SK-N-SH (cell line): ENCODE data around the gene POLR1D. TPM values are rescaled to one million over a fixed set of nuclear protein-coding genes. Genes with fewer than 3 reads are reported as not detected.

Experiments used
- CTCF ChIA-PET: fragments of 300-600, 350-600 bp; formaldehyde crosslinking; extraction: SDS; loops from one replicate; lab custom pipeline; 2021; lab: Yijun Ruan, JAX
- POLR2A ChIA-PET: fragments of 350-600 bp; sonication (Branson Sonifier 250); formaldehyde crosslinking; extraction: SDS; loops from one replicate; lab custom pipeline; 2020; ENCODE audit warnings: antibody characterized with exemption, inconsistent platforms; lab: Yijun Ruan, JAX
- DNase-seq: peaks from one replicate; pipeline ENCODE4 v3.0.0; 2012
- H2AFZ ChIP-seq: fragments of 200-600 bp; sonication (generic); 2 replicates; pipeline ENCODE4 v1.8.1; 2016; ENCODE audit warnings: antibody characterized with exemption, mild to moderate bottlenecking, low read depth
- H3F3A ChIP-seq: fragments of 200-600 bp; sonication (generic); replicated peaks from 2 replicates; pipeline ENCODE3; 2016; ENCODE audit warnings: antibody characterized with exemption, mild to moderate bottlenecking; ENCODE audit not compliant: insufficient read depth
- H3K27ac ChIP-seq, 2 experiments: fragments of 200-500 bp in 1 of 2; fragments of 200-600 bp in 1 of 2; sonication (Bioruptor generic) in 1 of 2; sonication (generic), shearing (Covaris generic) in 1 of 2; 2 replicates each; pipeline versions ENCODE4 v1.5.1 to v1.6.1; 2014 to 2016; ENCODE audit warnings: low read depth in 2 of 2, inconsistent platforms in 1 of 2, low read length in 1 of 2, mild to moderate bottlenecking in 1 of 2, mixed read lengths in 1 of 2
- H3K27me3 ChIP-seq: fragments of 200-600 bp; sonication (generic), shearing (Covaris generic); 2 replicates; pipeline ENCODE4 v1.6.1; 2016; ENCODE audit warnings: mixed run types; ENCODE audit not compliant: insufficient read depth
- H3K36me3 ChIP-seq, 2 experiments: fragments of 200-500 bp in 1 of 2; fragments of 200-600 bp in 1 of 2; sonication (Bioruptor generic) in 1 of 2; sonication (generic) in 1 of 2; replicated peaks in 1 of 2; 2 replicates each; pipeline versions ENCODE3 to v1.5.1; 2014 to 2016; ENCODE audit warnings: low read length in 1 of 2, mild to moderate bottlenecking in 1 of 2; ENCODE audit not compliant: insufficient read depth in 2 of 2, control insufficient read depth in 1 of 2
- H3K4me1 ChIP-seq, 2 experiments: fragments of 200-500 bp in 1 of 2; fragments of 200-600 bp in 1 of 2; sonication (Bioruptor generic) in 1 of 2; sonication (generic), shearing (Covaris generic) in 1 of 2; 2 replicates each; pipeline versions ENCODE4 v1.5.1 to v1.6.1; 2014 to 2016; ENCODE audit warnings: low read depth in 1 of 2, low read length in 1 of 2, mixed run types in 1 of 2; ENCODE audit not compliant: insufficient read depth in 2 of 2, control insufficient read depth in 1 of 2
- H3K4me2 ChIP-seq: fragments of 200-600 bp; sonication (generic), shearing (Covaris generic); 2 replicates; pipeline ENCODE4 v1.6.1; 2017; ENCODE audit warnings: mixed run types
- H3K4me3 ChIP-seq, 2 experiments: fragments of 200-500 bp in 1 of 2; fragments of 200-600 bp in 1 of 2; sonication (Bioruptor generic) in 1 of 2; sonication (generic), shearing (Covaris generic) in 1 of 2; 2 replicates each; pipeline versions ENCODE4 v1.5.1 to v1.8.1; 2014 to 2016; ENCODE audit warnings: low read depth in 2 of 2, inconsistent platforms in 1 of 2, low read length in 1 of 2, mild to moderate bottlenecking in 1 of 2, mixed read lengths in 1 of 2, moderate library complexity in 1 of 2
- H3K79me2 ChIP-seq: fragments of 200-600 bp; sonication (generic); 2 replicates; pipeline ENCODE4 v1.8.1; 2017; ENCODE audit warnings: mild to moderate bottlenecking; ENCODE audit not compliant: insufficient read depth
- H3K9ac ChIP-seq: fragments of 200-600 bp; sonication (generic); 2 replicates; pipeline ENCODE4 v1.6.1; 2017; ENCODE audit warnings: mixed run types
- H3K9me2 ChIP-seq: fragments of 200-600 bp; sonication (generic); 2 replicates; pipeline ENCODE4 v1.6.1; 2017; ENCODE audit warnings: mixed run types
- H3K9me3 ChIP-seq: fragments of 200-600 bp; sonication (generic); 2 replicates; pipeline ENCODE4 v1.6.1; 2017; ENCODE audit warnings: mixed run types, mild to moderate bottlenecking, moderate library complexity
- H4K20me1 ChIP-seq: fragments of 200-600 bp; sonication (generic); 2 replicates; pipeline ENCODE4 v1.6.1; 2017; ENCODE audit warnings: mild to moderate bottlenecking, mixed run types; ENCODE audit not compliant: insufficient read depth
- ELF1 ChIP-seq: IDR thresholded peaks from 2 replicates; pipeline ENCODE4 v1.4.0; 2012
- EP300 ChIP-seq, 2 experiments: IDR thresholded peaks; 2 replicates each; pipeline versions ENCODE4 v1.4.0 to v1.6.1; 2012; ENCODE audit warnings: borderline replicate concordance in 1 of 2, low read depth in 1 of 2, low read length in 1 of 2
- EZH2phosphoT487 ChIP-seq: fragments of 200-600 bp; sonication (generic); IDR thresholded peaks from 2 replicates; pipeline ENCODE4 v1.6.1; 2017; ENCODE audit warnings: low read depth, mixed run types, mild to moderate bottlenecking, antibody characterized with exemption, moderate library complexity, borderline replicate concordance
- FOSL2 ChIP-seq: IDR thresholded peaks from 2 replicates; pipeline ENCODE4 v1.4.0; 2012; ENCODE audit warnings: low read depth, mild to moderate bottlenecking, moderate library complexity, borderline replicate concordance
- FOXJ3 ChIP-seq: sonication (generic); formaldehyde crosslinking; IDR thresholded peaks from 2 replicates; pipeline ENCODE4 v1.5.1; 2020; ENCODE audit warnings: mild to moderate bottlenecking, missing genetic modification reagents
- GATA2 ChIP-seq: sonication (generic); formaldehyde crosslinking; IDR thresholded peaks from 2 replicates; pipeline ENCODE4 v1.5.0; 2020; ENCODE audit warnings: mild to moderate bottlenecking, missing genetic modification reagents
- JUND ChIP-seq: IDR thresholded peaks from 2 replicates; pipeline ENCODE4 v1.4.0; 2012
- MEF2A ChIP-seq: IDR thresholded peaks from 2 replicates; pipeline ENCODE4 v1.4.0; 2012; ENCODE audit warnings: low read depth, borderline replicate concordance
- NFIC ChIP-seq: IDR thresholded peaks from 2 replicates; pipeline ENCODE4 v1.4.0; 2012; ENCODE audit warnings: borderline replicate concordance
- PBX3 ChIP-seq: IDR thresholded peaks from 2 replicates; pipeline ENCODE4; 2012
- RAD21 ChIP-seq: IDR thresholded peaks from 2 replicates; pipeline ENCODE4 v1.6.1; 2012; ENCODE audit warnings: mild to moderate bottlenecking, low read length
- SIN3A ChIP-seq: IDR thresholded peaks from 2 replicates; pipeline ENCODE4 v1.6.1; 2012; ENCODE audit warnings: low read depth, mild to moderate bottlenecking, low read length, moderate library complexity, borderline replicate concordance
- TCF12 ChIP-seq: IDR thresholded peaks from 2 replicates; pipeline ENCODE4 v1.4.0; 2012
- USF1 ChIP-seq: IDR thresholded peaks from 2 replicates; pipeline ENCODE4 v1.4.0; 2012; ENCODE audit warnings: low read depth, borderline replicate concordance
- YY1 ChIP-seq: IDR thresholded peaks from 2 replicates; pipeline ENCODE4 v1.4.0; 2012; ENCODE audit warnings: low read depth, mild to moderate bottlenecking
- WGBS: methylation state at CpG from one replicate; pipeline ENCODE4 v1.1.6; 2017; ENCODE audit warnings: low lambda C conversion rate; 5-methylcytosine and 5-hydroxymethylcytosine counted together
- polyA plus RNA-seq, 3 experiments: library from polyadenylated mRNA; depleted of rRNA; stranded (reverse); fragments of >200 nt; gene quantifications; 2 replicates each; pipeline ENCODE4 v1.2.3, GENCODE V29; 2012
- TF ChIP-seq, protein P1 (sequence below): fragments of 200-600 bp; sonication (generic); IDR thresholded peaks from 2 replicates; pipeline ENCODE4 v1.6.1; 2017; ENCODE audit warnings: antibody characterized with exemption, mild to moderate bottlenecking, moderate library complexity
- TF ChIP-seq, protein P2 (sequence below): IDR thresholded peaks from 2 replicates; pipeline ENCODE4 v1.4.0; 2012; ENCODE audit warnings: low read depth, borderline replicate concordance
- TF ChIP-seq, protein P3 (sequence below): IDR thresholded peaks from 2 replicates; pipeline ENCODE4 v1.6.1; 2012; ENCODE audit warnings: mild to moderate bottlenecking, low read depth, low read length, moderate library complexity

Gene POLR1D
- polyA plus RNA-seq, 1 of the 3 experiments (the other 2 are of a cell fraction), result 150 TPM

DNA sequence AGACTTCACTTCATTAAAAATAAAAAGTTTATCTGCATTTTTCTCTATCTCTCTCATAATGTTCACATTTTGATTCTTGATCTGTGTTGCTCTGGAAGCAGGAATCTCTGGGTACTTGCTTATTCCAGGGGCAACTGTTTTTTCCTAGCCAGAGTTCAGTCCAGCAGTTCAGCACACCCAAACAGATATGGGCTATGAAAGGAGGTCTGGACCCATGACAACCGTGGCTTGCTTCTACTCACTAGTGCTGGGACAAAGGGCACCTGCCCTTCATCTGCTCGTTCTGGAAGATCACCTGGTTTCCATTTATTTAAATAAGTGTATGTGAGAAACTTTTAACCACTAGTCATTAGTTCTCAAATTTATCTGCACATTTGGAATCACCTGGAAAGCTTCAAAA, 36.0 kb downstream of the POLR1D start:
- H3F3A ChIP-seq, result peaks cover 4% of the 10 kb centered on the region
- no peaks in the 10 kb centered on the region for H4K20me1 ChIP-seq
- TF ChIP-seq GATA2 (CRISPR knock-in tag) (no peak), FOXJ3 (CRISPR knock-in tag) (no peak), ELF1 (no peak), JUND (no peak), RAD21 (no peak), SIN3A (no peak), EZH2phosphoT487 (no peak), TCF12 (no peak), EP300 (IDR thresholded peaks at IDR 0.05; ENCODE audit: borderline replicate concordance in 1 of 2, low read depth in 1 of 2, low read length in 1 of 2) (no peak), YY1 (no peak), MEF2A (no peak)
- TF ChIP-seq, protein P1, sequence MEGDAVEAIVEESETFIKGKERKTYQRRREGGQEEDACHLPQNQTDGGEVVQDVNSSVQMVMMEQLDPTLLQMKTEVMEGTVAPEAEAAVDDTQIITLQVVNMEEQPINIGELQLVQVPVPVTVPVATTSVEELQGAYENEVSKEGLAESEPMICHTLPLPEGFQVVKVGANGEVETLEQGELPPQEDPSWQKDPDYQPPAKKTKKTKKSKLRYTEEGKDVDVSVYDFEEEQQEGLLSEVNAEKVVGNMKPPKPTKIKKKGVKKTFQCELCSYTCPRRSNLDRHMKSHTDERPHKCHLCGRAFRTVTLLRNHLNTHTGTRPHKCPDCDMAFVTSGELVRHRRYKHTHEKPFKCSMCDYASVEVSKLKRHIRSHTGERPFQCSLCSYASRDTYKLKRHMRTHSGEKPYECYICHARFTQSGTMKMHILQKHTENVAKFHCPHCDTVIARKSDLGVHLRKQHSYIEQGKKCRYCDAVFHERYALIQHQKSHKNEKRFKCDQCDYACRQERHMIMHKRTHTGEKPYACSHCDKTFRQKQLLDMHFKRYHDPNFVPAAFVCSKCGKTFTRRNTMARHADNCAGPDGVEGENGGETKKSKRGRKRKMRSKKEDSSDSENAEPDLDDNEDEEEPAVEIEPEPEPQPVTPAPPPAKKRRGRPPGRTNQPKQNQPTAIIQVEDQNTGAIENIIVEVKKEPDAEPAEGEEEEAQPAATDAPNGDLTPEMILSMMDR, result no peak
- ChIA-PET CTCF (no interaction called here), POLR2A (no interaction called here)
- no peak overlapping the region; a peak in 1 of 4 replicates for H3K27ac ChIP-seq
- H2AFZ ChIP-seq, result no peak overlapping the region
- no peak overlapping the region for H3K4me2 ChIP-seq
- no peak overlapping the region for H3K9ac ChIP-seq
- no peaks in the 10 kb centered on the region for H3K9me2 ChIP-seq
- H3K9me3 ChIP-seq, result no peaks in the 10 kb centered on the region
- H3K4me3 ChIP-seq, result no peak overlapping the region
- H3K79me2 ChIP-seq, result peaks cover 4% of the 10 kb centered on the region; the same call in 1 of the 2 replicates
- H3K27me3 ChIP-seq, result no peaks in the 10 kb centered on the region
- peaks cover 0 to 13% of the 10 kb centered on the region in 2 experiments; a peak in 3 of 4 replicates for H3K4me1 ChIP-seq
- DNase-seq, result no peak
- H3K36me3 ChIP-seq, result peaks cover 4 to 11% of the 10 kb centered on the region in 2 experiments
- WGBS, result 92% methylated on average over 2 of the region's 2 CpGs

DNA sequence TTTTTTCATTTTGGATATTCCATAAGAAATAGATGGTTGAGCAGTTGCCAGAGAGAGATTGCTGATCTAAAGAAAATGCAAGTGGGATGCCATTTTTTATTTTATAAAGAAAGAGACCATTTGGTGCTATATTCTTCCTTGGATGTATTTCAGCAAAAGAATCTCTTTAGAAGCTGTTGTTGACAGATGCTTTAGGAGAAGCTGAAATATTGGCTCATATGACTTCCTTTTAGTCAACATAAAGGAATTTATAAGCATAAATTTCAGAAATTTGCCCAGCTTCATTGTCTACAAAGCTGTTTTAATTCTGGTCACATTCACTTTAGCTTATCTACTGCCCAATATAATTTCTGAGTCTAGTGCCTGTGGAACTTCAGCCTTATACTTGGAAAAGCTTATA, 36.9 kb downstream of the POLR1D start:
- DNase-seq, result no peak
- POLR2A ChIA-PET, result no interaction called here
- H4K20me1 ChIP-seq, result no peaks in the 10 kb centered on the region
- H3K4me1 ChIP-seq, result peaks cover 0 to 13% of the 10 kb centered on the region in 2 experiments; a peak in 3 of 4 replicates
- H3K4me2 ChIP-seq, result peak overlapping the region; percentile 39; the same call in 1 of the 2 replicates
- H3K27ac ChIP-seq, result peak overlapping the region; percentile 13 to 58; a peak in 2 of 4 replicates
- H3K9me2 ChIP-seq, result no peaks in the 10 kb centered on the region
- peaks cover 4% of the 10 kb centered on the region; the same call in 1 of the 2 replicates for H3K79me2 ChIP-seq
- H3K4me3 ChIP-seq, result no peak overlapping the region
- CTCF ChIA-PET, result no interaction called here
- H3F3A ChIP-seq, result peaks cover 4% of the 10 kb centered on the region
- H3K9ac ChIP-seq, result no peak overlapping the region
- peaks cover 2 to 7% of the 10 kb centered on the region in 2 experiments for H3K36me3 ChIP-seq
- no peak overlapping the region for H2AFZ ChIP-seq
- no peaks in the 10 kb centered on the region for H3K9me3 ChIP-seq
- no peaks in the 10 kb centered on the region for H3K27me3 ChIP-seq
- TF ChIP-seq PBX3 (peak; percentile 73), EP300 (IDR thresholded peaks at IDR 0.05; ENCODE audit: borderline replicate concordance in 1 of 2, low read depth in 1 of 2, low read length in 1 of 2) (peak in 1 of 2 experiments; percentile 56; a peak in 1 of 4 replicates), USF1 (0 out of 2 replicates have a peak, but pooled peaks have one; percentile 33), TCF12 (peak; percentile 49), FOSL2 (peak; percentile 45; the same call in 1 of the 2 replicates), GATA2 (CRISPR knock-in tag) (no peak), JUND (peak; percentile 52; the same call in 1 of the 2 replicates), NFIC (peak; percentile 52; the same call in 1 of the 2 replicates), YY1 (no peak)
- TF ChIP-seq, protein P2, sequence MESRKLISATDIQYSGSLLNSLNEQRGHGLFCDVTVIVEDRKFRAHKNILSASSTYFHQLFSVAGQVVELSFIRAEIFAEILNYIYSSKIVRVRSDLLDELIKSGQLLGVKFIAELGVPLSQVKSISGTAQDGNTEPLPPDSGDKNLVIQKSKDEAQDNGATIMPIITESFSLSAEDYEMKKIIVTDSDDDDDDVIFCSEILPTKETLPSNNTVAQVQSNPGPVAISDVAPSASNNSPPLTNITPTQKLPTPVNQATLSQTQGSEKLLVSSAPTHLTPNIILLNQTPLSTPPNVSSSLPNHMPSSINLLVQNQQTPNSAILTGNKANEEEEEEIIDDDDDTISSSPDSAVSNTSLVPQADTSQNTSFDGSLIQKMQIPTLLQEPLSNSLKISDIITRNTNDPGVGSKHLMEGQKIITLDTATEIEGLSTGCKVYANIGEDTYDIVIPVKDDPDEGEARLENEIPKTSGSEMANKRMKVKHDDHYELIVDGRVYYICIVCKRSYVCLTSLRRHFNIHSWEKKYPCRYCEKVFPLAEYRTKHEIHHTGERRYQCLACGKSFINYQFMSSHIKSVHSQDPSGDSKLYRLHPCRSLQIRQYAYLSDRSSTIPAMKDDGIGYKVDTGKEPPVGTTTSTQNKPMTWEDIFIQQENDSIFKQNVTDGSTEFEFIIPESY, result no peak
- TF ChIP-seq, protein P3, sequence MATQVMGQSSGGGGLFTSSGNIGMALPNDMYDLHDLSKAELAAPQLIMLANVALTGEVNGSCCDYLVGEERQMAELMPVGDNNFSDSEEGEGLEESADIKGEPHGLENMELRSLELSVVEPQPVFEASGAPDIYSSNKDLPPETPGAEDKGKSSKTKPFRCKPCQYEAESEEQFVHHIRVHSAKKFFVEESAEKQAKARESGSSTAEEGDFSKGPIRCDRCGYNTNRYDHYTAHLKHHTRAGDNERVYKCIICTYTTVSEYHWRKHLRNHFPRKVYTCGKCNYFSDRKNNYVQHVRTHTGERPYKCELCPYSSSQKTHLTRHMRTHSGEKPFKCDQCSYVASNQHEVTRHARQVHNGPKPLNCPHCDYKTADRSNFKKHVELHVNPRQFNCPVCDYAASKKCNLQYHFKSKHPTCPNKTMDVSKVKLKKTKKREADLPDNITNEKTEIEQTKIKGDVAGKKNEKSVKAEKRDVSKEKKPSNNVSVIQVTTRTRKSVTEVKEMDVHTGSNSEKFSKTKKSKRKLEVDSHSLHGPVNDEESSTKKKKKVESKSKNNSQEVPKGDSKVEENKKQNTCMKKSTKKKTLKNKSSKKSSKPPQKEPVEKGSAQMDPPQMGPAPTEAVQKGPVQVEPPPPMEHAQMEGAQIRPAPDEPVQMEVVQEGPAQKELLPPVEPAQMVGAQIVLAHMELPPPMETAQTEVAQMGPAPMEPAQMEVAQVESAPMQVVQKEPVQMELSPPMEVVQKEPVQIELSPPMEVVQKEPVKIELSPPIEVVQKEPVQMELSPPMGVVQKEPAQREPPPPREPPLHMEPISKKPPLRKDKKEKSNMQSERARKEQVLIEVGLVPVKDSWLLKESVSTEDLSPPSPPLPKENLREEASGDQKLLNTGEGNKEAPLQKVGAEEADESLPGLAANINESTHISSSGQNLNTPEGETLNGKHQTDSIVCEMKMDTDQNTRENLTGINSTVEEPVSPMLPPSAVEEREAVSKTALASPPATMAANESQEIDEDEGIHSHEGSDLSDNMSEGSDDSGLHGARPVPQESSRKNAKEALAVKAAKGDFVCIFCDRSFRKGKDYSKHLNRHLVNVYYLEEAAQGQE, result no peak
